HepG2 (cell line): ENCODE measurements around the gene NNAT. TPM values are rescaled to one million over a fixed set of nuclear protein-coding genes. Genes with fewer than 3 reads are reported as not detected.

Experiments used
- ETV5 ChIP-seq: IDR thresholded peaks from 2 replicates; pipeline ENCODE4 v1.6.1; 2018; ENCODE audit warnings: missing biosample characterization, missing genetic modification reagents, inconsistent platforms, borderline replicate concordance
- FOXA1 ChIP-seq, 2 experiments: fragments of 450-650 bp in 1 of 2; sonication (generic) in 1 of 2; formaldehyde crosslinking in 1 of 2; IDR thresholded peaks; 2 replicates each; pipeline versions ENCODE4 v1.4.0 to v1.6.1; 2016 to 2020; ENCODE audit warnings: missing genetic modification reagents in 1 of 2
- HOXA9 ChIP-seq: sonication (generic); formaldehyde crosslinking; IDR thresholded peaks from 2 replicates; pipeline ENCODE4 v1.8.1; 2022; ENCODE audit warnings: missing genetic modification reagents, mild to moderate bottlenecking, moderate library complexity, borderline replicate concordance
- KLF12 ChIP-seq: sonication (generic); formaldehyde crosslinking; IDR thresholded peaks from 2 replicates; pipeline ENCODE4 v1.4.0; 2020; ENCODE audit warnings: missing genetic modification reagents, borderline replicate concordance
- NCOA2 ChIP-seq: sonication (generic); formaldehyde crosslinking; IDR thresholded peaks from 2 replicates; pipeline ENCODE4 v1.8.0; 2022; ENCODE audit warnings: inconsistent platforms
- SMAD3 ChIP-seq: sonication (generic); formaldehyde crosslinking; IDR thresholded peaks from 2 replicates; pipeline ENCODE4 v1.4.0; 2020; ENCODE audit warnings: missing genetic modification reagents
- SNAPC4 ChIP-seq: sonication (generic); formaldehyde crosslinking; IDR thresholded peaks from 2 replicates; pipeline ENCODE4 v1.4.0; 2020; ENCODE audit warnings: mild to moderate bottlenecking, missing genetic modification reagents
- TBL1XR1 ChIP-seq: fragments of 150-350 bp; IDR thresholded peaks from 2 replicates; pipeline ENCODE4 v1.6.1; 2014; ENCODE audit warnings: borderline replicate concordance, low read length; ENCODE audit not compliant: partially characterized antibody
- ZBTB42 ChIP-seq: sonication (generic); formaldehyde crosslinking; IDR thresholded peaks from 2 replicates; pipeline ENCODE4 v1.5.0; 2020; ENCODE audit warnings: mild to moderate bottlenecking, missing genetic modification reagents
- ZBTB7A ChIP-seq: sonication (generic); formaldehyde crosslinking; IDR thresholded peaks from 2 replicates; pipeline ENCODE4 v1.8.0; 2022; ENCODE audit warnings: mild to moderate bottlenecking, missing genetic modification reagents
- ZFP36 ChIP-seq: fragments of 150-350 bp; IDR thresholded peaks from 2 replicates; pipeline ENCODE4 v1.6.1; 2018; ENCODE audit warnings: borderline replicate concordance, low read length, low read depth; ENCODE audit not compliant: partially characterized antibody
- ZNF138 ChIP-seq: sonication (generic); formaldehyde crosslinking; IDR thresholded peaks from 2 replicates; pipeline ENCODE4 v1.5.0; 2020; ENCODE audit warnings: mild to moderate bottlenecking, low read depth, missing genetic modification reagents
- ZNF205 ChIP-seq: IDR thresholded peaks from 2 replicates; pipeline ENCODE4 v1.6.1; 2018; ENCODE audit warnings: missing biosample characterization, missing genetic modification reagents
- ZNF451 ChIP-seq: sonication (generic); formaldehyde crosslinking; IDR thresholded peaks from 2 replicates; pipeline ENCODE4 v1.5.0; 2020; ENCODE audit warnings: mild to moderate bottlenecking, missing genetic modification reagents
- polyA plus RNA-seq, 8 experiments: library from polyadenylated mRNA; depleted of rRNA in 3 of 8; stranded (reverse) in 7 of 8; unstranded in 1 of 8; fragments of >200 nt; fragmentation: Illumina TruSeq in 4 of 8; extraction: Trizol in 4 of 8; gene quantifications; 2 replicates each; pipeline versions ENCODE4 v1.2.1 to v1.2.3, GENCODE V29; 2011 to 2016; ENCODE audit warnings: low read depth in 4 of 8, missing spikeins in 1 of 8, mixed read lengths in 1 of 8; ENCODE audit not compliant: insufficient read depth in 1 of 8
- total RNA-seq, 5 experiments: library from RNA; depleted of rRNA; stranded (reverse); fragments of >200 nt; fragmentation: Illumina TruSeq; extraction: Trizol; gene quantifications; 2 replicates each; pipeline ENCODE4 v1.2.3, GENCODE V29; 2016; ENCODE audit warnings: low read depth in 1 of 5
- TF ChIP-seq, protein P1 (sequence below): sonication (generic); formaldehyde crosslinking; IDR thresholded peaks from 2 replicates; pipeline ENCODE4 v1.9.0; 2022; ENCODE audit warnings: missing genetic modification reagents, mild to moderate bottlenecking, borderline replicate concordance
- TF ChIP-seq, protein P2 (sequence below): IDR thresholded peaks from 2 replicates; pipeline ENCODE4 v1.6.1; 2016
- TF ChIP-seq, protein P3 (sequence below): sonication (generic); formaldehyde crosslinking; IDR thresholded peaks from 2 replicates; pipeline ENCODE4 v1.4.0; 2020; ENCODE audit warnings: mild to moderate bottlenecking, missing genetic modification reagents

The NNAT gene
- total and polyA plus RNA-seq, 2 of the 13 experiments (the other 11 are each of a cell fraction or from before 2014, with no cell fraction given), result not detected

- TF ChIP-seq SNAPC4, result peak; percentile 96
- TF ChIP-seq ZBTB7A (CRISPR knock-in tag), result peak; percentile 89
- TF ChIP-seq FOXA1 (IDR thresholded peaks at IDR 0.05), result no peak
- peak; percentile 39 for TF ChIP-seq FOXA1 (CRISPR knock-in tag; IDR thresholded peaks at IDR 0.05)
- TF ChIP-seq, protein P1, sequence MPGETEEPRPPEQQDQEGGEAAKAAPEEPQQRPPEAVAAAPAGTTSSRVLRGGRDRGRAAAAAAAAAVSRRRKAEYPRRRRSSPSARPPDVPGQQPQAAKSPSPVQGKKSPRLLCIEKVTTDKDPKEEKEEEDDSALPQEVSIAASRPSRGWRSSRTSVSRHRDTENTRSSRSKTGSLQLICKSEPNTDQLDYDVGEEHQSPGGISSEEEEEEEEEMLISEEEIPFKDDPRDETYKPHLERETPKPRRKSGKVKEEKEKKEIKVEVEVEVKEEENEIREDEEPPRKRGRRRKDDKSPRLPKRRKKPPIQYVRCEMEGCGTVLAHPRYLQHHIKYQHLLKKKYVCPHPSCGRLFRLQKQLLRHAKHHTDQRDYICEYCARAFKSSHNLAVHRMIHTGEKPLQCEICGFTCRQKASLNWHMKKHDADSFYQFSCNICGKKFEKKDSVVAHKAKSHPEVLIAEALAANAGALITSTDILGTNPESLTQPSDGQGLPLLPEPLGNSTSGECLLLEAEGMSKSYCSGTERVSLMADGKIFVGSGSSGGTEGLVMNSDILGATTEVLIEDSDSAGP, result peak; percentile 95
- peak; percentile 80 for TF ChIP-seq HOXA9 (CRISPR knock-in tag)
- peak; percentile 66; the same call in 1 of the 2 replicates for TF ChIP-seq NCOA2 (CRISPR knock-in tag)
- TF ChIP-seq, protein P2, sequence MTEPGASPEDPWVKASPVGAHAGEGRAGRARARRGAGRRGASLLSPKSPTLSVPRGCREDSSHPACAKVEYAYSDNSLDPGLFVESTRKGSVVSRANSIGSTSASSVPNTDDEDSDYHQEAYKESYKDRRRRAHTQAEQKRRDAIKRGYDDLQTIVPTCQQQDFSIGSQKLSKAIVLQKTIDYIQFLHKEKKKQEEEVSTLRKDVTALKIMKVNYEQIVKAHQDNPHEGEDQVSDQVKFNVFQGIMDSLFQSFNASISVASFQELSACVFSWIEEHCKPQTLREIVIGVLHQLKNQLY (CRISPR knock-in tag), result peak; percentile 87
- peak; percentile 43; the same call in 1 of the 2 replicates for TF ChIP-seq ZBTB42 (CRISPR knock-in tag)
- TF ChIP-seq ZNF138, result peak; percentile 98
- peak; percentile 89 for TF ChIP-seq KLF12 (CRISPR knock-in tag)
- peak; percentile 66; the same call in 1 of the 2 replicates for TF ChIP-seq ETV5 (CRISPR knock-in tag)
- peak; percentile 3 for TF ChIP-seq ZFP36
- TF ChIP-seq, protein P3, sequence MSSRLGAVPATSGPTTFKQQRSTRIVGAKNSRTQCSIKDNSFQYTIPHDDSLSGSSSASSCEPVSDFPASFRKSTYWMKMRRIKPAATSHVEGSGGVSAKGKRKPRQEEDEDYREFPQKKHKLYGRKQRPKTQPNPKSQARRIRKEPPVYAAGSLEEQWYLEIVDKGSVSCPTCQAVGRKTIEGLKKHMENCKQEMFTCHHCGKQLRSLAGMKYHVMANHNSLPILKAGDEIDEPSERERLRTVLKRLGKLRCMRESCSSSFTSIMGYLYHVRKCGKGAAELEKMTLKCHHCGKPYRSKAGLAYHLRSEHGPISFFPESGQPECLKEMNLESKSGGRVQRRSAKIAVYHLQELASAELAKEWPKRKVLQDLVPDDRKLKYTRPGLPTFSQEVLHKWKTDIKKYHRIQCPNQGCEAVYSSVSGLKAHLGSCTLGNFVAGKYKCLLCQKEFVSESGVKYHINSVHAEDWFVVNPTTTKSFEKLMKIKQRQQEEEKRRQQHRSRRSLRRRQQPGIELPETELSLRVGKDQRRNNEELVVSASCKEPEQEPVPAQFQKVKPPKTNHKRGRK, result no peak
- TF ChIP-seq ZNF451, result peak; percentile 44
- TF ChIP-seq SMAD3 (CRISPR knock-in tag), result peak; percentile 99
- peak; percentile 80 for TF ChIP-seq ZNF205
- peak; percentile 74 for TF ChIP-seq TBL1XR1
Observed at GRCh38 chr20:37527638-37528445, 6.8 kb downstream of the NNAT start, which contains the start of gene BLCAP (continued).
